Thyroid gland (tissue), 4 donors: ENCODE results near the gene OR10G3. TPM values are rescaled to one million over a fixed set of nuclear protein-coding genes. Genes with fewer than 3 reads are reported as not detected.

Source experiments
- DNase-seq, 2 donors: peaks; one replicate each; pipeline ENCODE4 v3.0.0-alpha.2; 2019
- H3K27ac ChIP-seq, 3 donors: fragments of 200-600 bp; sonication (generic); 1 replicate in 2 of 3; 2 replicates in 1 of 3; pipeline ENCODE4 v1.5.1; 2016 to 2019; ENCODE audit warnings: mild to moderate bottlenecking in 1 of 3, moderate library complexity in 1 of 3
- H3K27me3 ChIP-seq: fragments of 200-600 bp; sonication (generic); one replicate; pipeline ENCODE4 v1.5.1; 2019
- H3K36me3 ChIP-seq, 2 donors: fragments of 200-600 bp; sonication (generic); one replicate each; pipeline ENCODE4 v1.5.1; 2016 to 2019
- H3K4me1 ChIP-seq, 2 donors: fragments of 200-600 bp; sonication (generic); one replicate each; pipeline ENCODE4 v1.5.1; 2017 to 2019
- H3K4me3 ChIP-seq, 3 donors: fragments of 200-600 bp; sonication (generic); replicated peaks in 1 of 3; 1 replicate in 2 of 3; 2 replicates in 1 of 3; pipeline ENCODE4 v1.5.1; 2016; ENCODE audit warnings: mild to moderate bottlenecking in 1 of 3
- H3K9me3 ChIP-seq: fragments of 200-600 bp; sonication (generic); one replicate; pipeline ENCODE4 v1.5.1; 2017
- POLR2A ChIP-seq, 2 donors: fragments of 450-650 bp; IDR thresholded peaks; one replicate each; pipeline ENCODE4 v1.6.1; 2017; ENCODE audit warnings: antibody characterized with exemption in 2 of 2, mild to moderate bottlenecking in 2 of 2, moderate library complexity in 1 of 2
- WGBS, 2 donors: methylation state at CpG; one replicate each; pipeline ENCODE4 v1.1.5; 2017; 5-methylcytosine and 5-hydroxymethylcytosine counted together
- intact Hi-C: fragments of 100-400 bp; cut with DNase I; formaldehyde crosslinking; loops from one replicate; pipeline ENCODE4 v1.15.1; 2023
- total RNA-seq, 4 donors: library from RNA; depleted of rRNA; stranded (reverse); fragments of >200 nt; gene quantifications; one replicate each; pipeline ENCODE4 v1.2.3, GENCODE V29; 2016
- TF ChIP-seq, protein P1 (sequence below), 6 experiments: fragments of 200-600 bp in 3 of 6; fragments of 450-650 bp in 3 of 6; sonication (generic) in 3 of 6; IDR thresholded peaks; one replicate each; pipeline ENCODE4 v1.5.1; 2016 to 2019; ENCODE audit warnings: antibody characterized with exemption in 6 of 6, mild to moderate bottlenecking in 2 of 6, inconsistent platforms in 1 of 6, moderate library complexity in 1 of 6

OR10G3 gene
- total RNA-seq, 4 donors from 2014 or later = not detected

- no peaks in the 10 kb centered on the region for H3K27me3 ChIP-seq
- TF ChIP-seq, protein P1, sequence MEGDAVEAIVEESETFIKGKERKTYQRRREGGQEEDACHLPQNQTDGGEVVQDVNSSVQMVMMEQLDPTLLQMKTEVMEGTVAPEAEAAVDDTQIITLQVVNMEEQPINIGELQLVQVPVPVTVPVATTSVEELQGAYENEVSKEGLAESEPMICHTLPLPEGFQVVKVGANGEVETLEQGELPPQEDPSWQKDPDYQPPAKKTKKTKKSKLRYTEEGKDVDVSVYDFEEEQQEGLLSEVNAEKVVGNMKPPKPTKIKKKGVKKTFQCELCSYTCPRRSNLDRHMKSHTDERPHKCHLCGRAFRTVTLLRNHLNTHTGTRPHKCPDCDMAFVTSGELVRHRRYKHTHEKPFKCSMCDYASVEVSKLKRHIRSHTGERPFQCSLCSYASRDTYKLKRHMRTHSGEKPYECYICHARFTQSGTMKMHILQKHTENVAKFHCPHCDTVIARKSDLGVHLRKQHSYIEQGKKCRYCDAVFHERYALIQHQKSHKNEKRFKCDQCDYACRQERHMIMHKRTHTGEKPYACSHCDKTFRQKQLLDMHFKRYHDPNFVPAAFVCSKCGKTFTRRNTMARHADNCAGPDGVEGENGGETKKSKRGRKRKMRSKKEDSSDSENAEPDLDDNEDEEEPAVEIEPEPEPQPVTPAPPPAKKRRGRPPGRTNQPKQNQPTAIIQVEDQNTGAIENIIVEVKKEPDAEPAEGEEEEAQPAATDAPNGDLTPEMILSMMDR (IDR thresholded peaks at IDR 0.05) = no peak
- TF ChIP-seq POLR2A (IDR thresholded peaks at IDR 0.05) = no peak
- H3K36me3 ChIP-seq = no peaks in the 10 kb centered on the region
- H3K27ac ChIP-seq = peak overlapping the region; percentile 35 to 74 (median 73)
- H3K9me3 ChIP-seq = no peaks in the 10 kb centered on the region
- peak; percentile 38 to 54 for DNase-seq
- WGBS, 2 donors = 26% methylated on average over 8 to 12 of the region's 12 CpGs
- intact Hi-C loops = no loop called here
- H3K4me1 ChIP-seq = peaks cover 14 to 25% of the 10 kb centered on the region in 2 donors
- H3K4me3 ChIP-seq = peak overlapping the region; percentile 35 to 91 (median 78)
Measured at GRCh38 chr14:21525571-21525961, 54.3 kb downstream of the OR10G3 start.

GRCh38 chr14:21524575-21525490 lies 55.0 kb downstream of the OR10G3 start:
- Histone ChIP-seq H3K4me1 (peaks cover 14 to 25% of the 10 kb centered on the region in 2 donors), H3K36me3 (no peaks in the 10 kb centered on the region), H3K27ac (peak overlapping the region in 1 of 3 donors; percentile 74), H3K9me3 (no peaks in the 10 kb centered on the region), H3K4me3 (peak overlapping the region in 2 of 3 donors; percentile 35 to 78), H3K27me3 (no peaks in the 10 kb centered on the region)
- peak in 1 of 2 donors; percentile 11 for DNase-seq
- no peak for TF ChIP-seq POLR2A (IDR thresholded peaks at IDR 0.05)
- TF ChIP-seq, protein P1 (IDR thresholded peaks at IDR 0.05) = no peak
- 64 to 82% methylated on average over 12 to 18 of the region's 18 CpGs for WGBS, 2 donors
- intact Hi-C loops = no loop called here

- no peak for TF ChIP-seq POLR2A (IDR thresholded peaks at IDR 0.05)
- TF ChIP-seq, protein P1 (IDR thresholded peaks at IDR 0.05) = no peak
- intact Hi-C loops = no loop called here
- WGBS, 2 donors = 87 to 90% methylated on average over 6 to 7 of the region's 7 CpGs
- Histone ChIP-seq H3K4me3 (no peak overlapping the region), H3K9me3 (no peaks in the 10 kb centered on the region), H3K4me1 (peaks cover 14 to 25% of the 10 kb centered on the region in 2 donors), H3K27me3 (no peaks in the 10 kb centered on the region), H3K27ac (no peak overlapping the region), H3K36me3 (no peaks in the 10 kb centered on the region)
- no peak for DNase-seq
Measured at GRCh38 chr14:21523203-21523602, 56.7 kb downstream of the OR10G3 start.

DNA sequence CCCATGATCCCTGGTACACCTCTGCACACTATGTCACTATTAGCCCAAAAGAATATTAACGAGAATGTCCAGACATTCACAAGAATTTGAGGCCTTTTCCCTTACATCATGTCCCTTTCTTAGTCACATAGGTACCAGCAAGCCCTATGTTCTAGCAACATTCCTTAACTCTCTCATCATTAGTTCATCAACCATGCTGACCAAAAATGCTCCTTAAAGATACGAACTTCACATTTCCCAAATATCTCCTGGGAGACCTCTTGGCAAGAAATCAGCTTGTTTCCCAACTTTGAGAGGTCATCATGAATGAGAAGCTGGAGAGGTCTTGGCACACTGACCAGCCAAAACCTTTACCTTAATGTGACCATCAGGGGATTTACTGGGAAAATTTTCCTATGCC lies 58.4 kb downstream of the OR10G3 start:
- 52 to 60% methylated on average over 2 of the region's 2 CpGs for WGBS, 2 donors
- peaks cover 7 to 18% of the 10 kb centered on the region in 2 donors for H3K4me1 ChIP-seq
- H3K36me3 ChIP-seq = no peaks in the 10 kb centered on the region
- H3K27me3 ChIP-seq = no peaks in the 10 kb centered on the region
- H3K27ac ChIP-seq = no peak overlapping the region
- intact Hi-C loops = no loop called here
- TF ChIP-seq, protein P1 (IDR thresholded peaks at IDR 0.05) = no peak
- TF ChIP-seq POLR2A (IDR thresholded peaks at IDR 0.05) = no peak
- peak in 1 of 2 donors; percentile 44 for DNase-seq
- no peak overlapping the region for H3K4me3 ChIP-seq
- no peaks in the 10 kb centered on the region for H3K9me3 ChIP-seq

GRCh38 chr14:21520767-21521166 lies 59.1 kb downstream of the OR10G3 start:
- 85 to 87% methylated on average over 1 of the region's 1 CpG for WGBS, 2 donors
- Histone ChIP-seq H3K4me1 (peaks cover 7 to 18% of the 10 kb centered on the region in 2 donors), H3K27me3 (no peaks in the 10 kb centered on the region), H3K9me3 (no peaks in the 10 kb centered on the region), H3K27ac (no peak overlapping the region), H3K4me3 (no peak overlapping the region), H3K36me3 (no peaks in the 10 kb centered on the region)
- no peak for DNase-seq
- intact Hi-C loops = no loop called here
- TF ChIP-seq POLR2A (IDR thresholded peaks at IDR 0.05) = no peak
- TF ChIP-seq, protein P1 (IDR thresholded peaks at IDR 0.05) = no peak
